Stimulated activated CD4-positive, alpha-beta T cell treated with anti-CD3 and anti-CD28 coated beads, Interleukin-15, amount 100 ng/mL, for 1 hour (primary cell): ENCODE results near the gene SFN.
"Not testable (repeated sequence)": the region's sequence is repeated elsewhere in the genome, so short reads cannot be mapped to it uniquely, and the experiment has no call there.

ENCODE experiments used
- DNase-seq, 2 donors: peaks; one replicate each; pipeline ENCODE4 v3.0.0-alpha.2; 2020; ENCODE audit warnings: low read depth in 1 of 2, low spot score in 1 of 2

SFN gene

GRCh38 chr1:26861889-26862378 is 1.0 kb upstream of the SFN start:
- DNase-seq, result no peak

GRCh38 chr1:26863685-26864077 is 732 bp downstream of the SFN start:
- DNase-seq, result no peak

GRCh38 chr1:26864610-26865480 is 1.9 kb downstream of the SFN start:
- peak; percentile 89 to 92 for DNase-seq

- DNase-seq, result not testable (repeated sequence)
Measured at GRCh38 chr1:26873097-26873496, 10.1 kb downstream of the SFN start.

GRCh38 chr1:26874896-26875295 is 11.9 kb downstream of the SFN start:
- DNase-seq, result no peak

GRCh38 chr1:26877326-26877725 is 14.4 kb downstream of the SFN start:
- no peak for DNase-seq

GRCh38 chr1:26879793-26880192 is 16.8 kb downstream of the SFN start:
- DNase-seq, result no peak

- DNase-seq, result not testable (repeated sequence)
Measured at GRCh38 chr1:26881611-26882010, 18.7 kb downstream of the SFN start.

GRCh38 chr1:26882696-26883463 is 19.9 kb downstream of the SFN start:
- DNase-seq, result no peak

- DNase-seq, result no peak
Measured at GRCh38 chr1:26887125-26887524, 24.2 kb downstream of the SFN start.

GRCh38 chr1:26888231-26888630 is 25.3 kb downstream of the SFN start:
- DNase-seq, result no peak

- DNase-seq, result peak; percentile 51 to 66
Measured at GRCh38 chr1:26889551-26890466, 26.9 kb downstream of the SFN start, which contains the start of gene GPN2. GPN2 (minus strand) TSS chr1:26890283; CDS start chr1:26890096, 187 bp downstream.

GRCh38 chr1:26890467-26890796 is 27.5 kb downstream of the SFN start:
- DNase-seq, result no peak

GRCh38 chr1:26894263-26894662 is 31.3 kb downstream of the SFN start:
- DNase-seq, result no peak

- no peak for DNase-seq
Measured at GRCh38 chr1:26897351-26897750, 34.4 kb downstream of the SFN start.

- DNase-seq, result peak; percentile 69 to 72
Measured at GRCh38 chr1:26900001-26900814, 37.3 kb downstream of the SFN start, which contains the start of gene GPATCH3. GPATCH3 (minus strand) TSS chr1:26900467; CDS start chr1:26900442, 25 bp downstream.

GRCh38 chr1:26900815-26901511 is 38.0 kb downstream of the SFN start:
- DNase-seq, result no peak

- no peak for DNase-seq
Measured at GRCh38 chr1:26907071-26907917, 44.3 kb downstream of the SFN start.

GRCh38 chr1:26909951-26910342 is 47.0 kb downstream of the SFN start:
- DNase-seq, result no peak
